HG02938 (cell line): ENCODE data around the gene ARID1A.
A peak's percentile ranks its signal among the peaks of the same experiment; 100 is the strongest.
"Not testable (repeated sequence)": the region's sequence is repeated elsewhere in the genome, so short reads cannot be mapped to it uniquely, and the experiment has no call there.

Source experiments
- ATAC-seq: cut with Tn5 transposase; IDR thresholded peaks from one replicate; pipeline ENCODE4 v1.9.1; 2021; ENCODE audit warnings: mild to moderate bottlenecking, moderate library complexity; ENCODE audit not compliant: unreplicated experiment

ARID1A gene

GRCh38 chr1:26695356-26696118 is at the start of gene ARID1A:
ARID1A (plus strand) TSS chr1:26696015; CDS start chr1:26696404, 389 bp downstream.
- peak; percentile 42 for ATAC-seq

GRCh38 chr1:26664802-26665201 is 31.0 kb upstream of the ARID1A start:
- ATAC-seq, result no peak

GRCh38 chr1:26666855-26667254 is 29.0 kb upstream of the ARID1A start:
- ATAC-seq, result no peak

- not testable (repeated sequence) for ATAC-seq
These were observed 27.6 kb upstream of the ARID1A start for GRCh38 chr1:26668106-26668786.

GRCh38 chr1:26677306-26678115 is 18.3 kb upstream of the ARID1A start:
- ATAC-seq, result no peak

- no peak for ATAC-seq
These were observed 10.9 kb upstream of the ARID1A start for GRCh38 chr1:26684763-26685508.

GRCh38 chr1:26686795-26687194 is 9.0 kb upstream of the ARID1A start:
- ATAC-seq, result no peak

GRCh38 chr1:26689504-26689903 is 6.3 kb upstream of the ARID1A start:
- ATAC-seq, result no peak

- ATAC-seq, result no peak
These were observed 5.7 kb upstream of the ARID1A start for GRCh38 chr1:26690157-26690556.

GRCh38 chr1:26690576-26691031 is 5.2 kb upstream of the ARID1A start:
- ATAC-seq, result no peak

- ATAC-seq, result no peak
These were observed 3.5 kb upstream of the ARID1A start for GRCh38 chr1:26692211-26692792.

GRCh38 chr1:26692793-26693490 is 2.9 kb upstream of the ARID1A start:
- no peak for ATAC-seq

GRCh38 chr1:26693599-26694572 is 1.9 kb upstream of the ARID1A start:
- ATAC-seq, result no peak

- no peak for ATAC-seq
These were observed 1.0 kb upstream of the ARID1A start for GRCh38 chr1:26694638-26695355.

GRCh38 chr1:26696119-26696653 is 371 bp downstream of the ARID1A start:
- no peak for ATAC-seq

- no peak for ATAC-seq
These were observed 1.0 kb downstream of the ARID1A start for GRCh38 chr1:26696654-26697430.

GRCh38 chr1:26697431-26697977 is 1.7 kb downstream of the ARID1A start:
- ATAC-seq, result no peak
